Hepatocyte (in vitro differentiated cells): ENCODE measurements around the gene VGLL2. TPM values are rescaled to one million over a fixed set of nuclear protein-coding genes. Genes with fewer than 3 reads are reported as not detected.

Experiments
- DNase-seq: peaks from one replicate; pipeline ENCODE4 v3.0.0-alpha.2; 2016; ENCODE audit warnings: low spot score
- H2AFZ ChIP-seq: fragments of 200-600 bp; sonication (generic); 2 replicates; pipeline ENCODE4 v1.6.0; 2016; ENCODE audit warnings: antibody characterized with exemption, mild to moderate bottlenecking
- H3K27ac ChIP-seq: fragments of 200-600 bp; sonication (generic); 2 replicates; pipeline ENCODE4 v1.5.1; 2016; ENCODE audit warnings: mild to moderate bottlenecking
- H3K27me3 ChIP-seq: fragments of 200-600 bp; sonication (generic); 2 replicates; pipeline ENCODE4 v1.6.1; 2016
- H3K36me3 ChIP-seq: fragments of 200-600 bp; sonication (generic); replicated peaks from 2 replicates; pipeline ENCODE4 v1.5.1; 2016; ENCODE audit warnings: low read depth; ENCODE audit not compliant: insufficient read depth
- H3K4me1 ChIP-seq: fragments of 200-600 bp; sonication (generic); 2 replicates; pipeline ENCODE4 v1.5.1; 2016; ENCODE audit warnings: mild to moderate bottlenecking, moderate library complexity; ENCODE audit not compliant: insufficient read depth
- H3K4me2 ChIP-seq: fragments of 200-600 bp; sonication (generic); 2 replicates; pipeline ENCODE4 v1.6.0; 2016
- H3K4me3 ChIP-seq: fragments of 200-600 bp; sonication (generic); 2 replicates; pipeline ENCODE4 v1.5.1; 2016; ENCODE audit warnings: mild to moderate bottlenecking
- H3K79me2 ChIP-seq: fragments of 200-600 bp; sonication (generic); 2 replicates; pipeline ENCODE4 v1.6.0; 2017; ENCODE audit warnings: mild to moderate bottlenecking
- H3K9me2 ChIP-seq: fragments of 200-600 bp; sonication (generic); replicated peaks from 2 replicates; pipeline ENCODE4 v1.6.0; 2017; ENCODE audit warnings: mild to moderate bottlenecking; ENCODE audit not compliant: insufficient read depth
- H3K9me3 ChIP-seq: fragments of 200-600 bp; sonication (generic); 2 replicates; pipeline ENCODE4 v1.5.1; 2016; ENCODE audit warnings: low read depth, mild to moderate bottlenecking
- H4K20me1 ChIP-seq: fragments of 200-600 bp; sonication (generic); 2 replicates; pipeline ENCODE4 v1.6.0; 2016; ENCODE audit warnings: mild to moderate bottlenecking; ENCODE audit not compliant: insufficient read depth, poor library complexity, severe bottlenecking
- CTCF ChIP-seq: fragments of 200-600 bp; sonication (generic); IDR thresholded peaks from 2 replicates; pipeline ENCODE4 v1.5.1; 2016; ENCODE audit warnings: antibody characterized with exemption, mild to moderate bottlenecking; ENCODE audit not compliant: poor library complexity
- EZH2 ChIP-seq: fragments of 200-600 bp; sonication (generic); IDR thresholded peaks from 2 replicates; pipeline ENCODE4 v1.6.1; 2016; ENCODE audit warnings: antibody characterized with exemption, mild to moderate bottlenecking, borderline replicate concordance
- EZH2phosphoT487 ChIP-seq: fragments of 200-600 bp; sonication (generic); IDR thresholded peaks from one replicate; pipeline ENCODE4 v1.6.1; 2018; ENCODE audit warnings: antibody characterized with exemption, mild to moderate bottlenecking, low read depth, moderate library complexity; ENCODE audit not compliant: unreplicated experiment, severe bottlenecking
- WGBS: methylation state at CpG from one replicate; pipeline ENCODE4 v1.1.6; 2016; ENCODE audit warnings: low lambda C conversion rate; ENCODE audit errors: missing lambda C conversion rate; 5-methylcytosine and 5-hydroxymethylcytosine counted together
- polyA plus RNA-seq: library from polyadenylated mRNA; unstranded; fragments of >200 nt; fragmentation: Nextera tagmentation; extraction: Ambion mirVana; gene quantifications from 2 replicates; pipeline ENCODE4 v1.2.1, GENCODE V29; 2016
- total RNA-seq: library from RNA; depleted of rRNA; stranded (reverse); fragments of >200 nt; gene quantifications from 2 replicates; pipeline ENCODE4 v1.2.3, GENCODE V29; 2014

The VGLL2 gene
- total and polyA plus RNA-seq, 2 experiments from 2014 or later, result not detected

DNA sequence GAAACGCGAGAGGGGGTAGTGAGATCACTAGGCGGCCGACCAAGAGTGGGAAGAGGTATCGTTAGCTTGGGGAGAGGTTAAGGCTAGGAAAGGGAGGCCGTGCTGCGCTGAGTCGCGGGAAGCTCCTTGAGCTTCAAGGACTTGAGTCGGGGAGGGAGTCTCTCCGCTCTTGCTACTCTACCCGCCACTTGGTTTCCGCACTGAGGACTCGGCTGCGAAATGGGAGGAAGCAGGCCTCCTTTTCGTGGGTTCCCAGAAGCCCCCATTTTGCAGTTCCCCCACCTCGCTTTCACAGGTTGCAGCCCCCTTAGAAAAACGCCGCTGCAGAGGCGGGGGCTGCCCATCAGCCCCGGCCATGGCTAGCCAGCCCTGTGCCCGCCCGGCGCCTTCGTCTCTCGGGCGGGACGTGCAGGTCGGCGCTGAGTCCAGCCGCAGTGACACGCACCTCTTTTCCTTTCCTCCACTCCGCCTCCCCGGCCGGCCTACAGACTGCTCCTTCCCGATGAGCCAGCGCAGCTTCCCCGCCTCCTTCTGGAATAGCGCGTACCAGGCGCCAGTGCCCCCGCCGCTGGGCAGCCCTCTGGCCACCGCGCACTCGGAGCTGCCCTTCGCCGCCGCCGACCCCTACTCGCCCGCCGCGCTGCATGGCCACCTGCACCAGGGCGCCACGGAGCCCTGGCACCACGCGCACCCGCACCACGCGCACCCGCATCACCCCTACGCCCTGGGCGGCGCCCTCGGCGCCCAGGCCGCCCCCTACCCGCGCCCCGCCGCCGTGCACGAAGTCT is 4.9 kb downstream of the VGLL2 start:
- Histone ChIP-seq H3K27me3 (peaks cover 94% of the 10 kb centered on the region), H3K36me3 (no peaks in the 10 kb centered on the region), H3K4me1 (peaks cover 10% of the 10 kb centered on the region), H3K4me2 (peak overlapping the region; percentile 93), H2AFZ (peak overlapping the region; percentile 45), H4K20me1 (no peaks in the 10 kb centered on the region), H3K4me3 (peak overlapping the region; percentile 24), H3K79me2 (no peaks in the 10 kb centered on the region), H3K9me2 (no peaks in the 10 kb centered on the region), H3K9me3 (no peaks in the 10 kb centered on the region), H3K27ac (no peak overlapping the region)
- peak; percentile 36 for DNase-seq
- WGBS, result 1% methylated on average over 60 of the region's 74 CpGs
- TF ChIP-seq EZH2phosphoT487 (no peak), EZH2 (peak; percentile 87)

DNA sequence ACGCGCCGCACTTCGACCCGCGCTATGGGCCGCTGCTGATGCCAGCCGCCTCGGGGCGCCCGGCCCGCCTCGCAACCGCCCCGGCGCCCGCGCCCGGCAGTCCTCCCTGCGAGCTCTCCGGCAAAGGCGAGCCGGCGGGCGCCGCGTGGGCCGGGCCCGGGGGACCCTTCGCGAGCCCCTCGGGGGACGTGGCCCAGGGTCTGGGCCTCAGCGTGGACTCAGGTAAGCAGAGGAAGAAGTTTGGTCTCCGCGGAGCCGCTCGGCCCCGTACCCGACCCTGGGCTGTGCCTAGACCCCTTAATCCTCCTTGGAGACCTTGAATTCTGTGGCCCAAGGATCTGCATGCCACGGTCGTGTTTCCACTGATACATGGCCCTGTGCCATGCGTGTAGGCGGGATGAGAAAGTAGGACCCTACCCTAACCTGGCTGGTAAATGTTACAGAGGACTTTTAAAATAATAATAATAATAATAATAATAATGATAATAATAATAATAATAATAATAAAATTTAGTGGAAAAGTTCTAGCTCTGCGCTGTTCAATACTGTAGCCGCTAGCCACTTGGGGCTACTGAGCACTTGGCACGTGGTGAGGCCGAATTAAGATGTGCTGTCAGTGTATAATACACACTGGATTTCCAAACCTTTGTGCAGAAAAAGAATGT is 5.6 kb downstream of the VGLL2 start:
- DNase-seq, result peak; percentile 21
- H3K27me3 ChIP-seq, result peaks cover 97% of the 10 kb centered on the region
- WGBS, result 7% methylated on average over 25 of the region's 48 CpGs
- no peaks in the 10 kb centered on the region for H3K79me2 ChIP-seq
- H3K4me1 ChIP-seq, result peaks cover 4% of the 10 kb centered on the region
- peak overlapping the region; percentile 93 for H3K4me2 ChIP-seq
- H3K27ac ChIP-seq, result no peak overlapping the region
- no peaks in the 10 kb centered on the region for H3K9me3 ChIP-seq
- TF ChIP-seq EZH2, result peak; percentile 59
- no peak for TF ChIP-seq CTCF
- H2AFZ ChIP-seq, result no peak overlapping the region
- no peaks in the 10 kb centered on the region for H4K20me1 ChIP-seq
- no peak overlapping the region for H3K4me3 ChIP-seq
- no peaks in the 10 kb centered on the region for H3K9me2 ChIP-seq
- no peaks in the 10 kb centered on the region for H3K36me3 ChIP-seq

- Histone ChIP-seq H3K4me2 (no peak overlapping the region), H2AFZ (no peak overlapping the region), H3K27me3 (peaks cover 96% of the 10 kb centered on the region), H3K9me2 (no peaks in the 10 kb centered on the region), H3K27ac (no peak overlapping the region), H4K20me1 (no peaks in the 10 kb centered on the region), H3K36me3 (no peaks in the 10 kb centered on the region), H3K4me1 (no peaks in the 10 kb centered on the region), H3K4me3 (no peak overlapping the region), H3K9me3 (no peaks in the 10 kb centered on the region), H3K79me2 (no peaks in the 10 kb centered on the region)
- WGBS, result 21% methylated on average over 8 of the region's 8 CpGs
- no peak for DNase-seq
- TF ChIP-seq CTCF (no peak), EZH2phosphoT487 (no peak), EZH2 (no peak)
Measured at GRCh38 chr6:117272032-117272866, 6.9 kb downstream of the VGLL2 start.
